SK-N-SH (cell line): ENCODE data around the gene LKAAEAR1. TPM values are rescaled to one million over a fixed set of nuclear protein-coding genes. Genes with fewer than 3 reads are reported as not detected.

Experiments
- CTCF ChIA-PET: fragments of 300-600, 350-600 bp; formaldehyde crosslinking; extraction: SDS; loops from one replicate; lab custom pipeline; 2021; lab: Yijun Ruan, JAX
- POLR2A ChIA-PET: fragments of 350-600 bp; sonication (Branson Sonifier 250); formaldehyde crosslinking; extraction: SDS; loops from one replicate; lab custom pipeline; 2020; ENCODE audit warnings: antibody characterized with exemption, inconsistent platforms; lab: Yijun Ruan, JAX
- DNase-seq: peaks from one replicate; pipeline ENCODE4 v3.0.0; 2012
- H2AFZ ChIP-seq: fragments of 200-600 bp; sonication (generic); 2 replicates; pipeline ENCODE4 v1.8.1; 2016; ENCODE audit warnings: antibody characterized with exemption, mild to moderate bottlenecking, low read depth
- H3F3A ChIP-seq: fragments of 200-600 bp; sonication (generic); replicated peaks from 2 replicates; pipeline ENCODE3; 2016; ENCODE audit warnings: antibody characterized with exemption, mild to moderate bottlenecking; ENCODE audit not compliant: insufficient read depth
- H3K27ac ChIP-seq, 2 experiments: fragments of 200-500 bp in 1 of 2; fragments of 200-600 bp in 1 of 2; sonication (Bioruptor generic) in 1 of 2; sonication (generic), shearing (Covaris generic) in 1 of 2; 2 replicates each; pipeline versions ENCODE4 v1.5.1 to v1.6.1; 2014 to 2016; ENCODE audit warnings: low read depth in 2 of 2, inconsistent platforms in 1 of 2, low read length in 1 of 2, mild to moderate bottlenecking in 1 of 2, mixed read lengths in 1 of 2
- H3K27me3 ChIP-seq: fragments of 200-600 bp; sonication (generic), shearing (Covaris generic); 2 replicates; pipeline ENCODE4 v1.6.1; 2016; ENCODE audit warnings: mixed run types; ENCODE audit not compliant: insufficient read depth
- H3K36me3 ChIP-seq, 2 experiments: fragments of 200-500 bp in 1 of 2; fragments of 200-600 bp in 1 of 2; sonication (Bioruptor generic) in 1 of 2; sonication (generic) in 1 of 2; replicated peaks in 1 of 2; 2 replicates each; pipeline versions ENCODE3 to v1.5.1; 2014 to 2016; ENCODE audit warnings: low read length in 1 of 2, mild to moderate bottlenecking in 1 of 2; ENCODE audit not compliant: insufficient read depth in 2 of 2, control insufficient read depth in 1 of 2
- H3K4me1 ChIP-seq, 2 experiments: fragments of 200-500 bp in 1 of 2; fragments of 200-600 bp in 1 of 2; sonication (Bioruptor generic) in 1 of 2; sonication (generic), shearing (Covaris generic) in 1 of 2; 2 replicates each; pipeline versions ENCODE4 v1.5.1 to v1.6.1; 2014 to 2016; ENCODE audit warnings: low read depth in 1 of 2, low read length in 1 of 2, mixed run types in 1 of 2; ENCODE audit not compliant: insufficient read depth in 2 of 2, control insufficient read depth in 1 of 2
- H3K4me2 ChIP-seq: fragments of 200-600 bp; sonication (generic), shearing (Covaris generic); 2 replicates; pipeline ENCODE4 v1.6.1; 2017; ENCODE audit warnings: mixed run types
- H3K4me3 ChIP-seq, 2 experiments: fragments of 200-500 bp in 1 of 2; fragments of 200-600 bp in 1 of 2; sonication (Bioruptor generic) in 1 of 2; sonication (generic), shearing (Covaris generic) in 1 of 2; 2 replicates each; pipeline versions ENCODE4 v1.5.1 to v1.8.1; 2014 to 2016; ENCODE audit warnings: low read depth in 2 of 2, inconsistent platforms in 1 of 2, low read length in 1 of 2, mild to moderate bottlenecking in 1 of 2, mixed read lengths in 1 of 2, moderate library complexity in 1 of 2
- H3K79me2 ChIP-seq: fragments of 200-600 bp; sonication (generic); 2 replicates; pipeline ENCODE4 v1.8.1; 2017; ENCODE audit warnings: mild to moderate bottlenecking; ENCODE audit not compliant: insufficient read depth
- H3K9ac ChIP-seq: fragments of 200-600 bp; sonication (generic); 2 replicates; pipeline ENCODE4 v1.6.1; 2017; ENCODE audit warnings: mixed run types
- H3K9me2 ChIP-seq: fragments of 200-600 bp; sonication (generic); 2 replicates; pipeline ENCODE4 v1.6.1; 2017; ENCODE audit warnings: mixed run types
- H3K9me3 ChIP-seq: fragments of 200-600 bp; sonication (generic); 2 replicates; pipeline ENCODE4 v1.6.1; 2017; ENCODE audit warnings: mixed run types, mild to moderate bottlenecking, moderate library complexity
- H4K20me1 ChIP-seq: fragments of 200-600 bp; sonication (generic); 2 replicates; pipeline ENCODE4 v1.6.1; 2017; ENCODE audit warnings: mild to moderate bottlenecking, mixed run types; ENCODE audit not compliant: insufficient read depth
- CTCF ChIP-seq: fragments of 200-600 bp; sonication (generic); IDR thresholded peaks from 2 replicates; pipeline ENCODE4 v1.6.1; 2017; ENCODE audit warnings: antibody characterized with exemption, mild to moderate bottlenecking, moderate library complexity
- ELF1 ChIP-seq: IDR thresholded peaks from 2 replicates; pipeline ENCODE4 v1.4.0; 2012
- EZH2phosphoT487 ChIP-seq: fragments of 200-600 bp; sonication (generic); IDR thresholded peaks from 2 replicates; pipeline ENCODE4 v1.6.1; 2017; ENCODE audit warnings: low read depth, mixed run types, mild to moderate bottlenecking, antibody characterized with exemption, moderate library complexity, borderline replicate concordance
- FOXM1 ChIP-seq: IDR thresholded peaks from 2 replicates; pipeline ENCODE4 v1.4.0; 2012; ENCODE audit warnings: low read depth, mild to moderate bottlenecking
- GABPA ChIP-seq: IDR thresholded peaks from 2 replicates; pipeline ENCODE4 v1.4.0; 2012; ENCODE audit warnings: low read depth, mild to moderate bottlenecking
- GATA2 ChIP-seq: sonication (generic); formaldehyde crosslinking; IDR thresholded peaks from 2 replicates; pipeline ENCODE4 v1.5.0; 2020; ENCODE audit warnings: mild to moderate bottlenecking, missing genetic modification reagents
- MEF2A ChIP-seq: IDR thresholded peaks from 2 replicates; pipeline ENCODE4 v1.4.0; 2012; ENCODE audit warnings: low read depth, borderline replicate concordance
- NFIC ChIP-seq: IDR thresholded peaks from 2 replicates; pipeline ENCODE4 v1.4.0; 2012; ENCODE audit warnings: borderline replicate concordance
- POLR2AphosphoS5 ChIP-seq: IDR thresholded peaks from 2 replicates; pipeline ENCODE4 v1.6.1; 2012; ENCODE audit warnings: low read depth, low read length
- RAD21 ChIP-seq: IDR thresholded peaks from 2 replicates; pipeline ENCODE4 v1.6.1; 2012; ENCODE audit warnings: mild to moderate bottlenecking, low read length
- RFX5 ChIP-seq: IDR thresholded peaks from 2 replicates; pipeline ENCODE4 v1.6.1; 2012; ENCODE audit warnings: mild to moderate bottlenecking, improper control_type of control experiment, low read length
- RXRA ChIP-seq: IDR thresholded peaks from 2 replicates; pipeline ENCODE4 v1.4.0; 2012; ENCODE audit warnings: low read depth, mild to moderate bottlenecking, borderline replicate concordance
- SMC3 ChIP-seq: IDR thresholded peaks from 2 replicates; pipeline ENCODE4 v1.6.1; 2012; ENCODE audit warnings: low read depth, low read length, improper control_type of control experiment
- TCF12 ChIP-seq: IDR thresholded peaks from 2 replicates; pipeline ENCODE4 v1.4.0; 2012
- YY1 ChIP-seq: IDR thresholded peaks from 2 replicates; pipeline ENCODE4 v1.4.0; 2012; ENCODE audit warnings: low read depth, mild to moderate bottlenecking
- WGBS: methylation state at CpG from one replicate; pipeline ENCODE4 v1.1.6; 2017; ENCODE audit warnings: low lambda C conversion rate; 5-methylcytosine and 5-hydroxymethylcytosine counted together
- polyA plus RNA-seq, 3 experiments: library from polyadenylated mRNA; depleted of rRNA; stranded (reverse); fragments of >200 nt; gene quantifications; 2 replicates each; pipeline ENCODE4 v1.2.3, GENCODE V29; 2012
- TF ChIP-seq, protein P1 (sequence below): IDR thresholded peaks from 2 replicates; pipeline ENCODE4; 2012
- TF ChIP-seq, protein P2 (sequence below): IDR thresholded peaks from 2 replicates; pipeline ENCODE4 v1.4.0; 2012; ENCODE audit warnings: low read depth, borderline replicate concordance

LKAAEAR1 gene
- polyA plus RNA-seq, 1 of the 3 experiments (the other 2 are of a cell fraction): 0.71 TPM

GRCh38 chr20:64076061-64076997, 7.9 kb downstream of the LKAAEAR1 start:
- no peaks in the 10 kb centered on the region for H4K20me1 ChIP-seq
- 93% methylated on average over 11 of the region's 22 CpGs for WGBS
- POLR2A ChIA-PET: interaction anchor here (1.8 kb wide), 1 partner anchor 14 kb away, joined by 4 read pairs; the partner anchor contains the start of gene TCEA2
- DNase-seq: no peak
- peaks cover 0 to 17% of the 10 kb centered on the region in 2 experiments for H3K36me3 ChIP-seq
- no peak overlapping the region for H2AFZ ChIP-seq
- H3K27ac ChIP-seq: no peak overlapping the region
- CTCF ChIA-PET: interaction anchor here (0.7 to 12.9 kb wide), 3 partner anchors 19 to 39 kb away, joined by 3 to 252 read pairs (median 6); partner anchors contain the start of gene NPBWR2
- no peaks in the 10 kb centered on the region for H3K9me2 ChIP-seq
- H3K9me3 ChIP-seq: no peaks in the 10 kb centered on the region
- TF ChIP-seq MEF2A: no peak
- TF ChIP-seq YY1: no peak
- TF ChIP-seq SMC3: no peak
- no peak for TF ChIP-seq RXRA
- no peak for TF ChIP-seq GABPA
- TF ChIP-seq NFIC: no peak
- TF ChIP-seq ELF1: no peak
- TF ChIP-seq FOXM1: no peak
- TF ChIP-seq RFX5: no peak
- TF ChIP-seq, protein P1, sequence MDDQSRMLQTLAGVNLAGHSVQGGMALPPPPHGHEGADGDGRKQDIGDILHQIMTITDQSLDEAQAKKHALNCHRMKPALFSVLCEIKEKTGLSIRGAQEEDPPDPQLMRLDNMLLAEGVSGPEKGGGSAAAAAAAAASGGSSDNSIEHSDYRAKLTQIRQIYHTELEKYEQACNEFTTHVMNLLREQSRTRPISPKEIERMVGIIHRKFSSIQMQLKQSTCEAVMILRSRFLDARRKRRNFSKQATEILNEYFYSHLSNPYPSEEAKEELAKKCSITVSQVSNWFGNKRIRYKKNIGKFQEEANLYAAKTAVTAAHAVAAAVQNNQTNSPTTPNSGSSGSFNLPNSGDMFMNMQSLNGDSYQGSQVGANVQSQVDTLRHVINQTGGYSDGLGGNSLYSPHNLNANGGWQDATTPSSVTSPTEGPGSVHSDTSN: no peak
- no peak for TF ChIP-seq RAD21
- no peak for TF ChIP-seq EZH2phosphoT487
- TF ChIP-seq, all 33 proteins: peak for 0
- Histone ChIP-seq H3K4me2 (no peak overlapping the region), H3K4me1 (peaks cover 13 to 20% of the 10 kb centered on the region in 2 experiments; a peak in 3 of 4 replicates), H3K27me3 (no peaks in the 10 kb centered on the region), H3K79me2 (no peaks in the 10 kb centered on the region), H3K4me3 (no peak overlapping the region), H3K9ac (no peak overlapping the region), H3F3A (peaks cover 10% of the 10 kb centered on the region)

DNA sequence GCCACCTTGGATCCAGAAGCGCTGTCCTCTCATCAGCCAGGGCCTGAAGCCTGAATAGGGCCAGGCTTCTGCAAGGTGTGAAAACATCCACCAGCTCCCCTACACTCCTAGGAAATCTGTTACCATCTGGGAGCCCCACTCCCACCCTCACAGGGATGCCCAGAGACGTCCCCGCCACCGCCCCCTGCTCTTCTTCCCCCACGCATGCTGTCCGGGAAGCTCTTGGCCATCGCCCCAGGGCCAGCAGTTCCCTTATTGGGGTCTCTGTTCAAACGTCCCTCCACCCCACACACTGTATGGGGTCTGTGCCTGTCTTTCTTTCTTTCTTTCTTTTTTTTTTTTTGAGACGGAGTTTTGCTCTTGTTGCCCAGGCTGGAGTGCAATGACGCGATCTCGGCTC, 8.6 kb downstream of the LKAAEAR1 start:
- DNase-seq: no peak
- POLR2A ChIA-PET: interaction anchor here (1.8 kb wide), 1 partner anchor 13 kb away, joined by 4 read pairs; the partner anchor contains the start of gene TCEA2

More for the DNA sequence above, 8.6 kb downstream of the LKAAEAR1 start:
- no peaks in the 10 kb centered on the region for H3K9me3 ChIP-seq
- no peaks in the 10 kb centered on the region for H4K20me1 ChIP-seq
- H3K36me3 ChIP-seq: peaks cover 0 to 17% of the 10 kb centered on the region in 2 experiments
- H3K27ac ChIP-seq: no peak overlapping the region
- H3K79me2 ChIP-seq: no peaks in the 10 kb centered on the region
- CTCF ChIA-PET: interaction anchor here (1.7 to 12.9 kb wide), 2 partner anchors 18 to 40 kb away, joined by 6 to 252 read pairs; partner anchors contain the start of gene NPBWR2
- no peak overlapping the region for H3K4me3 ChIP-seq
- H2AFZ ChIP-seq: no peak overlapping the region
- WGBS: 90% methylated on average over 12 of the region's 12 CpGs
- TF ChIP-seq GATA2 (CRISPR knock-in tag): no peak
- TF ChIP-seq, protein P2, sequence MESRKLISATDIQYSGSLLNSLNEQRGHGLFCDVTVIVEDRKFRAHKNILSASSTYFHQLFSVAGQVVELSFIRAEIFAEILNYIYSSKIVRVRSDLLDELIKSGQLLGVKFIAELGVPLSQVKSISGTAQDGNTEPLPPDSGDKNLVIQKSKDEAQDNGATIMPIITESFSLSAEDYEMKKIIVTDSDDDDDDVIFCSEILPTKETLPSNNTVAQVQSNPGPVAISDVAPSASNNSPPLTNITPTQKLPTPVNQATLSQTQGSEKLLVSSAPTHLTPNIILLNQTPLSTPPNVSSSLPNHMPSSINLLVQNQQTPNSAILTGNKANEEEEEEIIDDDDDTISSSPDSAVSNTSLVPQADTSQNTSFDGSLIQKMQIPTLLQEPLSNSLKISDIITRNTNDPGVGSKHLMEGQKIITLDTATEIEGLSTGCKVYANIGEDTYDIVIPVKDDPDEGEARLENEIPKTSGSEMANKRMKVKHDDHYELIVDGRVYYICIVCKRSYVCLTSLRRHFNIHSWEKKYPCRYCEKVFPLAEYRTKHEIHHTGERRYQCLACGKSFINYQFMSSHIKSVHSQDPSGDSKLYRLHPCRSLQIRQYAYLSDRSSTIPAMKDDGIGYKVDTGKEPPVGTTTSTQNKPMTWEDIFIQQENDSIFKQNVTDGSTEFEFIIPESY: no peak
- TF ChIP-seq EZH2phosphoT487: no peak
- TF ChIP-seq POLR2AphosphoS5: no peak
- TF ChIP-seq RFX5: no peak
- TF ChIP-seq TCF12: no peak
- no peak for TF ChIP-seq CTCF
- no peaks in the 10 kb centered on the region for H3K27me3 ChIP-seq
- H3K9ac ChIP-seq: no peak overlapping the region
- no peak overlapping the region for H3K4me2 ChIP-seq
- H3K9me2 ChIP-seq: no peaks in the 10 kb centered on the region
- peaks cover 13 to 17% of the 10 kb centered on the region in 2 experiments; a peak in 3 of 4 replicates for H3K4me1 ChIP-seq
- peaks cover 8% of the 10 kb centered on the region for H3F3A ChIP-seq
